Heart left ventricle (tissue), 13 donors: ENCODE results near the gene GGCX.

Experiments
- POLR2A ChIP-seq, 2 donors: fragments of 450-650 bp; IDR thresholded peaks; one replicate each; pipeline ENCODE4 v1.6.1; 2017; ENCODE audit warnings: antibody characterized with exemption in 2 of 2, mild to moderate bottlenecking in 2 of 2, moderate library complexity in 2 of 2
- TF ChIP-seq, protein P1 (sequence below), 12 donors: fragments of 200-600 bp; sonication (generic) in 4 of 12; IDR thresholded peaks; one replicate each; pipeline versions ENCODE4 v1.5.0 to v1.8.0; 2018 to 2022; ENCODE audit warnings: antibody characterized with exemption in 12 of 12, mild to moderate bottlenecking in 5 of 12
- donor health status: ischemic (EF 13 %, LVEDD 7.1; RV severe dilation, severe dysfunction).
- donor health status: DM: no; HTN: yes; CAD: no.
- donor health status: DM: no; HTN: no; CAD: no.
- donor health status: ischemic (EF 25% LVEDD 6.9; RV normal size, moderate dysfunction).
- donor health status: ischemic (EF 25% LVEDD 5.7; RV mildly dilated, moderate dysfunction).
- donor health status: ischemic (EF 35%, LVEDD 5.7; RV mildly dilated, moderate dysfunction).
- donor health status: nonischemic (EF 11% LVEDD 7.7; RV severe dilation, severe dysfunction).
- donor health status: DM: yes; HTN: yes; CAD: no.
- donor health status: PGD.
- donor health status: ischemic (EF 29% LVEDD 5.4; RV normal size, mild dysfunction).
- donor health status: nonischemic (EF 23%, LVEDD 6.1; RV moderate dilation, normal function).

DNA sequence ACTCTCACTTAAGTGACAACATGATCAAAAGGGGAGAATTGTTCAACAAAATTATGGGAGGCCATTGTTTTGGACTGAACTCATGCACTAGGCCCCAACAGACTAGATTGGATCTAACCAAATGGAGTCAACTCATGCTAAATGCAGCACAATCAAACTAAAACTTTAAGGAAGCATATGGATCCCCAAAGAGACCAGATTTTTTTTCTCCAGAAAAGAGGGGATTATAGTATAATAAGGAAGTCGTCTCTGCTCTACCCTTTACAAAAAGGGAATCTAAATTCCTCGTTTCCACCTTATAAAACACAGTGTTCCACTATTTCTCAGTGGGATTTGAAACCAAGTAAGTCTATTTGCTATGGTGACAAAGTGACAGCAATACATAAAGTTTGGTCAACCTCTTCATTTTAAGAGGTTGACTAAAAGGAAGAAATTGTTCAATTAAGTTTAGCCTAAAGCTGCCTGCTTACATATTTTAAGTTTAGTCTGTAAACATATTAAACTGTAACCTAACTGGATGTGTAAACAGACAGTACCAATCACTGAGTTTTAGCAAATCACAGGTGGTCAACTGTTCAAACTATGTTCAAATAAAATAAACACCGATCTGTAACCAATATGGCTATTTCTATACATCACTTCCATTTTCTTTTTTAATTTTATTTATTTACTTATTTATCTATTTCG lies 63.2 kb downstream of the GGCX start:
- TF ChIP-seq, protein P1, sequence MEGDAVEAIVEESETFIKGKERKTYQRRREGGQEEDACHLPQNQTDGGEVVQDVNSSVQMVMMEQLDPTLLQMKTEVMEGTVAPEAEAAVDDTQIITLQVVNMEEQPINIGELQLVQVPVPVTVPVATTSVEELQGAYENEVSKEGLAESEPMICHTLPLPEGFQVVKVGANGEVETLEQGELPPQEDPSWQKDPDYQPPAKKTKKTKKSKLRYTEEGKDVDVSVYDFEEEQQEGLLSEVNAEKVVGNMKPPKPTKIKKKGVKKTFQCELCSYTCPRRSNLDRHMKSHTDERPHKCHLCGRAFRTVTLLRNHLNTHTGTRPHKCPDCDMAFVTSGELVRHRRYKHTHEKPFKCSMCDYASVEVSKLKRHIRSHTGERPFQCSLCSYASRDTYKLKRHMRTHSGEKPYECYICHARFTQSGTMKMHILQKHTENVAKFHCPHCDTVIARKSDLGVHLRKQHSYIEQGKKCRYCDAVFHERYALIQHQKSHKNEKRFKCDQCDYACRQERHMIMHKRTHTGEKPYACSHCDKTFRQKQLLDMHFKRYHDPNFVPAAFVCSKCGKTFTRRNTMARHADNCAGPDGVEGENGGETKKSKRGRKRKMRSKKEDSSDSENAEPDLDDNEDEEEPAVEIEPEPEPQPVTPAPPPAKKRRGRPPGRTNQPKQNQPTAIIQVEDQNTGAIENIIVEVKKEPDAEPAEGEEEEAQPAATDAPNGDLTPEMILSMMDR (IDR thresholded peaks at IDR 0.05), result no peak
- TF ChIP-seq POLR2A (IDR thresholded peaks at IDR 0.05), result no peak
